ENCODE results near the gene ITGB6. TPM values are rescaled to one million over a fixed set of nuclear protein-coding genes. Genes with fewer than 3 reads are reported as not detected.

ITGB6 gene
- polyA plus RNA-seq, 10 donors, result 31.8 to 71.6 (median 44.8) TPM

DNA sequence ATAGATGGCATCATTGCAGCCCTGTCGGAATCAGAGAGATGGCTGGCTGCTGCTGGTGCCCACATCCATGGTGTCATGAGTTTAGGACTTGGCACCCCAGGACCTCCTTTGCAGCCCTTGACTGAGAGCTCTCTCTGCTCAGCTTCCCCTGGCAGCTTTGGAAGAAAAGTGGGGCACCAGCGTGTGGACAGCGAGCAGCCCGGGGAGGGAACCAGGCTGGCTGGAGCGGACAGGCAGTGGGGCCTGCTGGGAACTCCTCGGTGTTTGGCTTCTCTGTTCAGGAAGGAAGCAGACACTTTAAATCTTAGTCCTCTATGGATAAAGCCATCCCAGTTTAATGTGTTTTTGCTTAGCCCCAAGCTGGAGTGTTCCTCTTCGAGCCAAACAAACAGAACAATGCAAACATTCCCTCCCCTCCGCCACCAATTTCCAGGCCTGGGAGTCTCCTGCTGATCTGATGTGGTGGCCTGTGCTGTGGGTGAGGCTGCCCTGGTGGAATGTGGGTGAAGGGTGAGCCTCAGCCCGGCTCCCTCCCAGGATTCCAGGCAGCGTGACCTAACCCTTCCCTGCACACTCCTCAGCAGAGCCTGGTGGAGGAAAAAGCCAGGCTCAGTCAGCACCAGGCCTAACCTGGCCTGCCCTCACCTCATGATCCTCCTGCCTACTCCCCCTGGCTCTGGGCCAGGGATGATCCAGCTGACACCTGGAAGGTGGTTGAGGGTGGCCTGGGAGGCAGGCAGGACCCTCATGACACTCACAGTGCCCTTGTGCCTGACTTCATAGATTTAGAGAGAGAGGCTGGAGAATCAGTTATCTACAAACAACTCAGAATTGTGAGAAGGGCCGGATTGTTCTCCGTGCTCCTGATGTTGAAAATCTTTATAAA is 21.6 kb upstream of the ITGB6 start:
- peak in 1 of 3 donors; percentile 24 for DNase-seq

DNA sequence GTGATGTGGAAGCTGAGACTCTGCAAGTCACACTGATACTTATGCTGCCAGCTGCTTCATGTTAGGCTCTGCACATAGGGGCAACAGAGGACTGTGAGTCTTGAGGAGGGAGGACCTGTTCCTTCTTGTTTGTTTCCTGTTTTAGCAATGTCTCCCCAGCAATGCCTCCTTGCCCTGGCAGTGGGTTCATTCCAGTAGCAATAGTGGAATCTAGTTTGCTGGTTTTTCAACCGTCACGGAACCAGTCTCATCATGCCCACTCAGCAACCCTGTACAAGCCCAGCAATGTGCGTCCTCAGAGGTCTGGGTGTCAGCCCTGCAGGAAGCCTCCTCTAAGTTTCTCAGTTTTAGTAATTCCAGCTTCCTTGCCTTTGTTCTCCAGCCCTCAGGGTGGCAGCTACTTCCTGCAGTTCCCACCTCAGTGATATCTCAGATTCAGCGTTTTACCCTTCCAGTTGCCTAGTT is 20.5 kb upstream of the ITGB6 start:
- no peak for DNase-seq

DNA sequence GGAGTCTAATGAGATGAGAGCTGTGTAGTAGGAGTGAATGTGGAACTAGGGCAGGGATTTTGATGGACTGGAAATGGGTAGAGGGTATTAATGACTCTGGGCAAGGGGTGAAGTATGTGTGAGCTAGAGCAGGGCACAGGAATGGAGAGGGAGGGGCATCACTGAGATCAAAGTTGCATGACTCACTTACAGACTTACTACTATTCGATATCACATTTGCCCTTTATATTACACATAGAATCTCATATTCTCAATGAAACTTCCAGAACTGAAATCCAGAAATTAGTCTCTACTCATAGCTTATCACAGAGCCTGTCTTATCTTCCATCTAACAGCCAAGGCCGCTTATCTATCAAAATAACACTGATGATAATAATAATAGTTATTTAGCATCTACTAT is 20.0 kb upstream of the ITGB6 start:
- no peak for DNase-seq

GRCh38 chr2:160214461-160215445 is 14.7 kb upstream of the ITGB6 start:
- DNase-seq, result peak; percentile 39 to 83 (median 65)

DNA sequence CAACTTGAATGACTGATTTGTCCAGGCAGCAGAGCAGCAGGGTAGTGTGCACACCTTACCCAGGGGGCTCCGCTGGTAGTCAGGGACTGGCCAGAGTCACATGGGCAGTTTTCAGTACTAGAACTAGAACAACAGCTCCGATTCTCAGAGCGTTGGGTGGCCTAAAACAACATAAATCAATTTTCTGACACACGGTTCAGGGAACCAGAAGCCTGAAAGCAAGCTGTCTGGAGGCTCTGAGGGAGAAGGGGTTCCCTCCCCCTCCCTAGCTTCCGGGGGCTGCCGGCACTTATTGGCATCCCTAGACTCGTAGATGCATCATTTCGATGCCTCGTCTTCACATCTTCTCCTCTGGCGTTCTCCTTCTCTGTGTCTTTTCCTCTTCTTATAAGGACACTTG is 13.4 kb upstream of the ITGB6 start:
- no peak for DNase-seq

DNA sequence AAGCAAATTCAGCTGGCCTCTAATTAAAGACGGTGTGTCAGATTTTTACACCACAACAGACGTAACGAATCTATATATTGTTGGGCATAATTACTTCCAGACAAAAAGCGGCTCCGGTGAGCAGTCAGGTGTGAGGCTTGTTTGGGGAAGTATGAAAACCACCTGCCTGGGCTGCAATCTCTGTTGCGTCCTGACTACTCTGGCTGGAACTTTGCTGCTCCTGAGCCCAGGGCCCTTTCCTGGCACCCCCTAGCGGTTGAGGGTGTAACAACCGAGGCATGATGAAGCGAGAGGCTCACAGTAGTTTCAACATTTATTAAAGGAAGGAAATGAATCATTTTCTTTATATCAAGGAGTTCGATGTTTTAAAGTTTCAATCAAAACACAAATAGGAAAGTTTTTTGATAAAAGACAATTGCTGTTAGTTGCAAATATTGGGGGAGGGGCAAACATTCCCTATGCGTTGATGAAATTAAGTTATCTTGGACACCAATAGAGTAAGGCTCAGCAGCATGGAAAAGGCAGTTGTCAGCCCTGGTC is 10.6 kb upstream of the ITGB6 start:
- peak in 1 of 3 donors; percentile 42 for DNase-seq

- peak in 1 of 3 donors; percentile 79 for DNase-seq
Measured at GRCh38 chr2:160209516-160209856, 9.4 kb upstream of the ITGB6 start.

DNA sequence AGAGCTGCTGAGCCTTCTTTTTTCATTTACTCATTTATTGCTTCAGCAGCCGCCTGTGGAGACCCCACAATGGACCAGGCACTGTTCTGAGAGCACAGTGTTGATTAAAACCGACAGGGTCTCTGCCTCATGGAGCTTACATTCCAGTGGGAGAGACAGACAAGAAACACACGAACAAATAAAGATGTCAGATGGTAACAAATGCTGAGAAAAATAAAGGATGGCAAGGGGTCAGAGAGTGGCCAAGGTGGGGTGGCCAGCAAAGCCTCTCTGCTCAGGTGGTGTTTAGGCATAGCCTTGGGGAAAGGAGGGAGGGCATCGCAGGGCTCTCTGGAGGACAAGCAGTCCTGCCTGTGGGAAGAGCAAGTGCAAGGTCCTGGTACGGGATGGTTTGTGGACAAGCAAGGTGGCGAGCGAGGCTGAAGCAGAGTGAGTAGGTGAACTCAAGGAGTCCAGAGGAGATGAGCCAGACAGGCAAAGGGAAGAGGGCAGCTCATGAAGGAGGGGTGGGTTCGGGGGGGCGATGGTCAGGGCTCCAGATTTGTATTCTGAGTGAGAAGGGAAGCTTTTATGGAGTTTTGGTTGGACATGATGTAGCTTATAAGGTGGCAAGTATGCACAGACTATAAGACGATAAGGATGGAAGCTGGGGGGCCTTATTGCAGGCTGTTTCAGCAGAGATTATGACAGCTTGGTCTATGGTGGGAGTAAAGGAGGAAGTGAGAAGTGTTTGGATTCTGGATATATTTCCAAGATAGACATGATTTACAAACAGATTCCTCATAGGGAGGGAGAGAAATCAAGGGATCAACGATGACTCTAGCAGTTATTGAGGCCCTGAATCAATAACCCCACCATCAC is 8.8 kb upstream of the ITGB6 start:
- DNase-seq, result no peak

DNA sequence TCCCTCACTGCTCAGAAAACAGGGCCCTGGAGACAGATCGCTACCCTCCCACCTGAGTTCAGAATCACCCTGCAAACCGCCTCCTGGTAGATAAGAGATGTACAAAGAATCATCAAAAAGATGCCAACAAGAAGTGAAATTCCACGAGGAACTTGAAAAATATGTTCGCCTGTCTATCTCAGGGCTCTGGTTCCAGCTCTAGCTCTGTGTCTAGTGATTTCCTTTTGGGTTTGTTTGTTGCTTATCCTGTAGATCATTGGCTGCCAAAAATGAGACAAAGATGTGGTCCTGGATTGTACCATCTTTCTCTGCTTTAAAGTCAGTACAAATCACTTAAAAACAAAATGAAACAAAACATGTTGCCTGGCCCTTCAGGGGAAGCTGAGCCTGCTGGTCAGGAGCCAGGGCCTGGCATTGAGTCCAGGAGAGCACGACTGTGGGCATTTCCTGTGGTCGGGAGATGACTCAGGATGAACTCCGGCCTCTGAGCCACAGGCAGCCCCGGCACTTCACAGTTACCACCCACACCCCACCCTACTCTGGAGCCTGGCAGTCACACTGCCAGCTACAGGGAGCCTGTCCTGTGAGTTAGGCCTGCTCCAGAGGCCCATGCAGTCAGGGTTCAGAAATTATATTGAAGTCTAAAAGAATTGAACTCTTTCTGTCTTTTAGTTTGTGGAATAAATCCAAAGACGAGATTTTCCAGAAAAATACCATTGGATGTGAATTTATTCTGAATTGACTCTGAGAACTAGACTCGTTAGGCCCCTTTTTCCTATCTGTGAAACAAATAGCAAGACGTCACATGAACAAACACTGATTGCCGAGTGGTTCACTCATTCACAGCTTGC is 8.0 kb upstream of the ITGB6 start:
- no peak for DNase-seq

DNA sequence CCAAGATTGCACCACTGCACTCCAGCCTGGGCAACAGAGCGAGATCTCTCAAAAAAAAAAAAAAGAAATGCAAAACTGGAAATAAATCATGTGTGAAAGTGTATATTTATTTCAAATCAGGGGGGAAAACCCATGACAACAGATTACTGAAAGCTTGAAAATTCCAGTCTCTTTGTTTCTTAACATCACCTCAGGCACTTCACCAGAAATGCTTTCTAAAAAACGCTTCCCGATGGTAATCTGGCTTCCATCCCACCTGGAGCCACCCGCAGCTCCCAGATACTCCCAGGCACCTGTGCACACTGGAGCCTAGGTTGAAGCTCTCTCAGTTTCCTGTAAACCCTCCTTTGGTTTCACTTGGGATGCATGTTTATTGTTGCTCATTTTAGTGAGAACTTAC is 7.2 kb upstream of the ITGB6 start:
- no peak for DNase-seq

DNA sequence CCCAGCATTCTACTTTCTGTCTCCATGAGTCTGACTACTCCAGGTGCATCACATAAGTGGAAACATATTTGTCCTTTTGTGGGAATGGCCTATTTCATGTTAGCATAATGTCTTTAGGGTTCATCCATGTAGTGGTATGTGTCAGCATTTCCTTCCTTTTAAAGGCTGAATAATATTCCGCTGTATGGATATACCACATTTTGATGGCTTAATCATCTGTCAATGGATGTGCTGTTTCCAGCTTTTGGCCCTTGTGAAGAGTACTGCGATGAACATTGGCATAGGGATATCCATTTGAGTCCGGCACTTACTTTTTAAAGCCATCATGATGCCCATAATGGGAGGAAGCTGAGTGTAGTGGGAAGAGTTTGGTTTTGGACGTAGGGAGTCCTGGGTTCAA is 6.4 kb upstream of the ITGB6 start:
- DNase-seq, result no peak

- DNase-seq, result peak in 1 of 3 donors; percentile 80
Measured at GRCh38 chr2:160205505-160205904, 5.4 kb upstream of the ITGB6 start.

- DNase-seq, result no peak
Measured at GRCh38 chr2:160203422-160203821, 3.4 kb upstream of the ITGB6 start.

DNA sequence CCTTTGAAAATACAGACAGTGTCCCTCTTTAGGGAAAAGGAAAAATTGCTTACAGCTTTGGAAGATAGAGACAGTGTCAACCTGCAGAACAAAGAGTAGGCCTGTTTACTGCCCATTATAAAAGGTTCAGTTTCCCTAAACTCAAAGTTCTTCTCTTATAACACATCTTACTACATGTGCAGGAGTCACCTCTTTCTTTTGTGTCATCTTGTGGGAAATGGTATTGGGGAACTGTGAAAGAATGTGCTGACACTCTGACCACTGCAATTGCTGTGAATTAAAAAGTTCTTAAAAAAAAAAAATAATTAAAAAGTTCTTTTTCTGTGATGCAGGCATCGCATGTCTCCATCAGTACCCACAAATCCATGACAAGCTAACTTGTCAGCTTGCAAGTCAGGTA is 2.9 kb upstream of the ITGB6 start:
- no peak for DNase-seq

DNA sequence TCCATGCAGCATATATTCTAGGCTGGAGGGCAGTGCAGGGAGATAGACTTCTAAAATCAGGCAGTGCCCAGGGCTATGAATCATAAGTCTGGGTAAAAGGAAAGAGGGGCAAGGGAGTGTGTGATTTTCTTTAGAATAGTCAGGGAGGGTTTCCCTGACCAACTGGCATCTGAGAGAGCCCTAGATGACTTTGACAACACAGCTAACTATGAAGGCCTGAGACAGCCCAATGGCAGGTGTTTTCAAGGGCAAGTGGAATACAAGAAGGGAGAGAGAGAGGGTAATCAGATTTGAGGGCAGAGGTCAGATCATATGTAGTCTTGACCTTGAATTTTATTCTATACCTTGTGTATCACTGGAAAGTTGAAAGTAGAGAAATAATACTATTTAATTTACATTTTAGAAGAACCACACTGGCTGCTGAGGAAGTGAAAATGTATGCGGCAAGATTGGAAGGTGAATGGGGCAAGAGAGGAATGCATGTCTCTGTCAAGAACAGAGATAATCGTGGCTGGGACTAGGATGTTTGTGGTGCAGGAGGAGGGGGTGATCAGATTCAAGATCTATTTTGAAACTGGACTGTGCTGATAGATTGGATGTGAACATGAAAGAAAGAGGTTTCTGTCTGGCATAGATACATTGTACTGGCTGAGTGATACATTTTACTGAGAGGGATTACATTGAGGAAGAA is 1.9 kb upstream of the ITGB6 start:
- no peak for DNase-seq

GRCh38 chr2:160200921-160201320 is 849 bp upstream of the ITGB6 start:
- DNase-seq, result no peak

GRCh38 chr2:160199053-160199452 is 1.0 kb downstream of the ITGB6 start:
- no peak for DNase-seq

DNA sequence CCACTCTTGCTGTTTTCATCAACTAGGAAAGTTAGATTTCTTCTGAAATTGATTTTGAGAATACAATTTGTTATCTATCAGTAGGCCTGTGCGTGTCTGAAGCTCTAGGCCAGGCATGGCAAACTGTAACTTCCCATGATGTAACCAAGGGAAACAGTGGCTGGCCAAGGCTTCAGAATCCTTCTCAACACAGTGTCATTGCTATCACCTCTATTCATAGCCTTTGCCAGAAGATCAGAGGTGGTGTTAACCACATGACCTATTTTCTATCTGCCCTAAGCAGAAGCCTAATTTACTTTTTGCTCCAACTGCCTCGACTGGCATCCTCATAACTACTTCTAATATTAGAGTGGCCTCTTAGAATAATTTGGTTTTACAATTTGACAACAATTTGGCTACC is 2.5 kb downstream of the ITGB6 start:
- no peak for DNase-seq

GRCh38 chr2:160194946-160195345 is 5.1 kb downstream of the ITGB6 start:
- DNase-seq, result no peak

GRCh38 chr2:160194351-160194750 is 5.7 kb downstream of the ITGB6 start:
- DNase-seq, result no peak
